GM23248 (cell line): ENCODE results near the gene RNF151. TPM values are rescaled to one million over a fixed set of nuclear protein-coding genes. Genes with fewer than 3 reads are reported as not detected.

ENCODE experiments used
- DNase-seq: peaks from one replicate; pipeline ENCODE4 v3.0.0-alpha.2; 2015
- H2AFZ ChIP-seq: fragments of 200-600 bp; sonication (generic); 2 replicates; pipeline ENCODE4 v1.6.1; 2016; ENCODE audit warnings: antibody characterized with exemption
- H3F3A ChIP-seq: fragments of 200-600 bp; sonication (generic); 2 replicates; pipeline ENCODE4 v1.6.1; 2016; ENCODE audit warnings: mild to moderate bottlenecking, antibody characterized with exemption, mixed run types; ENCODE audit not compliant: insufficient read depth
- H3K27ac ChIP-seq: fragments of 200-600 bp; sonication (generic); 2 replicates; pipeline ENCODE4 v1.5.1; 2016; ENCODE audit warnings: mild to moderate bottlenecking
- H3K27me3 ChIP-seq: fragments of 200-600 bp; sonication (generic); replicated peaks from 2 replicates; pipeline ENCODE4 v1.6.1; 2016; ENCODE audit warnings: mild to moderate bottlenecking; ENCODE audit not compliant: insufficient read depth
- H3K36me3 ChIP-seq: fragments of 200-600 bp; sonication (generic); 2 replicates; pipeline ENCODE4 v1.6.1; 2016; ENCODE audit warnings: low read depth, mild to moderate bottlenecking
- H3K4me1 ChIP-seq: fragments of 200-600 bp; sonication (generic); 2 replicates; pipeline ENCODE4 v1.6.1; 2016; ENCODE audit warnings: mild to moderate bottlenecking; ENCODE audit not compliant: insufficient read depth
- H3K4me2 ChIP-seq: fragments of 200-600 bp; sonication (generic); one replicate; pipeline ENCODE4 v1.6.1; 2016; ENCODE audit warnings: mild to moderate bottlenecking; ENCODE audit not compliant: unreplicated experiment
- H3K4me3 ChIP-seq: fragments of 200-600 bp; sonication (generic); 2 replicates; pipeline ENCODE4 v1.5.1; 2016; ENCODE audit warnings: mild to moderate bottlenecking
- H3K79me2 ChIP-seq: fragments of 200-600 bp; sonication (generic); 2 replicates; pipeline ENCODE4 v1.6.1; 2016; ENCODE audit warnings: mild to moderate bottlenecking; ENCODE audit not compliant: insufficient read depth
- H3K9ac ChIP-seq: fragments of 200-600 bp; sonication (generic); 2 replicates; pipeline ENCODE4 v1.6.1; 2016; ENCODE audit warnings: mild to moderate bottlenecking
- H3K9me2 ChIP-seq: fragments of 200-600 bp; sonication (generic); 2 replicates; pipeline ENCODE4 v1.6.1; 2016; ENCODE audit warnings: mixed run types, mild to moderate bottlenecking, moderate library complexity; ENCODE audit not compliant: insufficient read depth
- H3K9me3 ChIP-seq: fragments of 200-600 bp; sonication (generic); one replicate; pipeline ENCODE4 v1.6.1; 2017; ENCODE audit warnings: low read depth
- H4K20me1 ChIP-seq: fragments of 200-600 bp; sonication (generic); 2 replicates; pipeline ENCODE4 v1.6.0; 2016; ENCODE audit not compliant: insufficient read depth
- EZH2 ChIP-seq: fragments of 200-600 bp; sonication (generic); IDR thresholded peaks from 2 replicates; pipeline ENCODE4 v1.6.1; 2018; ENCODE audit warnings: antibody characterized with exemption, mild to moderate bottlenecking; ENCODE audit not compliant: insufficient read depth, poor library complexity, severe bottlenecking
- EZH2phosphoT487 ChIP-seq: fragments of 200-600 bp; sonication (generic); IDR thresholded peaks from 2 replicates; pipeline ENCODE4 v1.6.1; 2018; ENCODE audit warnings: antibody characterized with exemption, moderate library complexity, mild to moderate bottlenecking, low read depth; ENCODE audit not compliant: insufficient read depth
- whole genome bisulfite sequencing, 2 experiments: methylation state at CpG; one replicate each; pipeline ENCODE4 v1.1.6; 2015 to 2017; ENCODE audit warnings: low lambda C conversion rate in 2 of 2, low coverage in 1 of 2; ENCODE audit errors: missing lambda C conversion rate in 2 of 2; 5-methylcytosine and 5-hydroxymethylcytosine counted together
- in situ Hi-C: fragments of 300-500 bp; cut with MboI; formaldehyde crosslinking; loops from 2 replicates; pipeline ENCODE4 v1.15.0; 2020
- polyA plus RNA-seq: library from polyadenylated mRNA; unstranded; fragments of >200 nt; fragmentation: Nextera tagmentation; extraction: Ambion mirVana; gene quantifications from 2 replicates; pipeline ENCODE4 v1.2.1, GENCODE V29; 2016
- total RNA-seq: library from RNA; depleted of rRNA; stranded (reverse); fragments of >200 nt; shearing (Covaris generic); gene quantifications from 2 replicates; pipeline ENCODE4 v1.2.3, GENCODE V29; 2014

Gene RNF151
- total and polyA plus RNA-seq, 2 experiments from 2014 or later = 0.25 TPM; not detected in 1

GRCh38 chr16:1991588-1991947 is 24.9 kb downstream of the RNF151 start:
- H3K27ac ChIP-seq = no peak overlapping the region
- H3K27me3 ChIP-seq = peaks cover 21% of the 10 kb centered on the region; the same call in 1 of the 2 replicates
- no peak overlapping the region for H3K9ac ChIP-seq
- 0 out of 2 replicates have a peak overlapping the region, but pooled peaks have one; percentile 27 for H3K4me3 ChIP-seq
- no peaks in the 10 kb centered on the region for H4K20me1 ChIP-seq
- H3K9me3 ChIP-seq = no peaks in the 10 kb centered on the region
- no peaks in the 10 kb centered on the region for H3K79me2 ChIP-seq
- in situ Hi-C loops = no loop called here
- no peak for DNase-seq
- H3K9me2 ChIP-seq = no peaks in the 10 kb centered on the region
- H3F3A ChIP-seq = peaks cover 25% of the 10 kb centered on the region
- 0 out of 2 replicates have a peak, but pooled peaks cover under 1% of the 10 kb centered on the region for H3K36me3 ChIP-seq
- TF ChIP-seq EZH2 (peak; percentile 40), EZH2phosphoT487 (no peak)
- WGBS, 2 experiments = 15 to 19% methylated on average over 22 of the region's 22 CpGs
- no peak overlapping the region for H3K4me2 ChIP-seq
- peaks cover 6% of the 10 kb centered on the region for H3K4me1 ChIP-seq
- peak overlapping the region; percentile 22; the same call in 1 of the 2 replicates for H2AFZ ChIP-seq

DNA sequence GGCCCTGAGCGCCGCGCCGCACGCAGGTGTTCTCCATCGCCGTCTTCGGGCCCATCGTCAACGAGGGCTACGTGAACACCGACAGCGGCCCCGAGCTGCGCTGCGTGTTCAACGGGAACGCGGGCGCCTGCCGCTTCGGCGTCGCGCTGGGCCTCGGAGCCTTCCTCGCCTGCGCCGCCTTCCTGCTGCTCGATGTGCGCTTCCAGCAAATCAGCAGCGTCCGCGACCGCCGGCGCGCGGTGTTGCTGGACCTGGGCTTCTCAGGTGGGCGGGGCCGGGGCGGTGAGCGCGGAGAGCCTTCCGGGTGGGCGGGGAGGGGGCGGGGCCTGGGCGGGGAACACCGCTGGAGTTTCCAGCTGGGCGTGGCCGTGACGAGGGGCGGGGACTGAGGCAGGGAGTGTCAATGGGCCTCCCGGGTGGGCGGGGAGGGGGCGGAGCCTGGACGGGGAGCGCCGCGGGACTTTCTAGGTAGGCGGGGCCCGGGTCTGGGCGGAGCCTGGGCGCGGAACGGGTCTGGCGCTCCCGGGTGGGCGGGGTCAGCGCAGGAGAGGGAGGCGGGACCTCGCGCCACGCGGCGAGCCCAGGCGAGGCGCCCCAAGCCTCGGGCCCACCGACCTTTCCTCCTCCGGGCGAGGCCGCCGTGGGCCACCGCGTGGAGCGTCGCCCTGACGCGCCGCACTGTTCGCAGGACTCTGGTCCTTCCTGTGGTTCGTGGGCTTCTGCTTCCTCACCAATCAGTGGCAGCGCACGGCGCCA is 25.5 kb downstream of the RNF151 start:
- H3K27me3 ChIP-seq = peaks cover 21% of the 10 kb centered on the region; the same call in 1 of the 2 replicates
- peak overlapping the region; percentile 49; the same call in 1 of the 2 replicates for H2AFZ ChIP-seq
- H3K4me3 ChIP-seq = 0 out of 2 replicates have a peak overlapping the region, but pooled peaks have one; percentile 27
- no peaks in the 10 kb centered on the region for H3K79me2 ChIP-seq
- in situ Hi-C loops = no loop called here
- 0 out of 2 replicates have a peak, but pooled peaks cover 3% of the 10 kb centered on the region for H3K36me3 ChIP-seq
- H3K27ac ChIP-seq = no peak overlapping the region
- no peak overlapping the region for H3K9ac ChIP-seq
- no peak for TF ChIP-seq EZH2phosphoT487
- no peak for TF ChIP-seq EZH2
- DNase-seq = peak; percentile 92
- H3K9me2 ChIP-seq = no peaks in the 10 kb centered on the region
- peaks cover 31% of the 10 kb centered on the region for H3F3A ChIP-seq
- no peaks in the 10 kb centered on the region for H3K9me3 ChIP-seq
- H3K4me2 ChIP-seq = no peak overlapping the region
- H4K20me1 ChIP-seq = no peaks in the 10 kb centered on the region
- peaks cover 12% of the 10 kb centered on the region for H3K4me1 ChIP-seq
- 9 to 12% methylated on average over 52 to 85 of the region's 96 CpGs for WGBS, 2 experiments

GRCh38 chr16:1992704-1993317 is 26.2 kb downstream of the RNF151 start:
- Histone ChIP-seq H3K79me2 (no peaks in the 10 kb centered on the region), H3F3A (peaks cover 37% of the 10 kb centered on the region), H3K4me3 (no peak overlapping the region), H3K9me2 (no peaks in the 10 kb centered on the region), H4K20me1 (no peaks in the 10 kb centered on the region; the same call in 1 of the 2 replicates), H3K9me3 (no peaks in the 10 kb centered on the region), H2AFZ (0 out of 2 replicates have a peak overlapping the region, but pooled peaks have one; percentile 49), H3K27me3 (peaks cover 21% of the 10 kb centered on the region; the same call in 1 of the 2 replicates), H3K36me3 (0 out of 2 replicates have a peak, but pooled peaks cover 3% of the 10 kb centered on the region), H3K27ac (no peak overlapping the region), H3K4me2 (no peak overlapping the region), H3K9ac (no peak overlapping the region), H3K4me1 (peaks cover 18% of the 10 kb centered on the region)
- DNase-seq = no peak
- TF ChIP-seq EZH2phosphoT487 = no peak
- no peak for TF ChIP-seq EZH2
- WGBS, 2 experiments = 62 to 78% methylated on average over 15 to 50 of the region's 50 CpGs
- in situ Hi-C loops = no loop called here

- Histone ChIP-seq H3K4me2 (no peak overlapping the region), H3K9me3 (no peaks in the 10 kb centered on the region), H2AFZ (no peak overlapping the region), H3K27me3 (peaks cover 18% of the 10 kb centered on the region; the same call in 1 of the 2 replicates), H3K4me1 (peaks cover 24% of the 10 kb centered on the region), H3K36me3 (peaks cover 3% of the 10 kb centered on the region), H3F3A (peaks cover 46% of the 10 kb centered on the region), H3K79me2 (no peaks in the 10 kb centered on the region), H3K9me2 (no peaks in the 10 kb centered on the region), H3K4me3 (no peak overlapping the region), H3K27ac (no peak overlapping the region), H3K9ac (no peak overlapping the region), H4K20me1 (no peaks in the 10 kb centered on the region; the same call in 1 of the 2 replicates)
- TF ChIP-seq EZH2phosphoT487 (no peak), EZH2 (no peak)
- 61 to 63% methylated on average over 2 of the region's 2 CpGs for WGBS, 2 experiments
- in situ Hi-C loops = no loop called here
- peak; percentile 66 for DNase-seq
Observed at GRCh38 chr16:1993731-1994131, 27.1 kb downstream of the RNF151 start.
